ENCODE measurements around the gene SCIN.
A peak's percentile ranks its signal among the peaks of the same experiment; 100 is the strongest.
"Not testable (repeated sequence)": the region's sequence is repeated elsewhere in the genome, so short reads cannot be mapped to it uniquely, and the experiment has no call there.

The SCIN gene

GRCh38 chr7:12570534-12571461 lies at the start of gene SCIN:
TSS of gene SCIN (plus strand) at chr7:12570720. CDS start at chr7:12570787, 67 bp downstream.
- H3K4me1 ChIP-seq (ENCODE audit: control insufficient read depth in 1 of 2, insufficient read depth in 2 of 2, low read length in 2 of 2): peaks cover 7 to 14% of the 10 kb centered on the region in 2 donors
- no peak within 1 kb of the TSS for H3K27ac ChIP-seq (ENCODE audit: low read length)
- peaks cover 9% of the 10 kb centered on the region for H3K27me3 ChIP-seq (ENCODE audit: low read depth, low read length)
- peak within 1 kb of the TSS; percentile 66 to 68 for H3K4me3 ChIP-seq (ENCODE audit: low read depth in 1 of 2, low read length in 2 of 2)
- H3K36me3 ChIP-seq (ENCODE audit: control insufficient read depth in 1 of 2, insufficient read depth in 2 of 2, low read length in 2 of 2): no peaks in the 10 kb centered on the region
- H3K9me3 ChIP-seq (ENCODE audit: control insufficient read depth in 1 of 2, low read length in 2 of 2): no peaks in the 10 kb centered on the region

GRCh38 chr7:12524794-12525386 lies 45.6 kb upstream of the SCIN start:
- Histone ChIP-seq H3K4me1 (ENCODE audit: control insufficient read depth in 1 of 2, insufficient read depth in 2 of 2, low read length in 2 of 2) (no peaks in the 10 kb centered on the region), H3K9me3 (ENCODE audit: control insufficient read depth in 1 of 2, low read length in 2 of 2) (no peaks in the 10 kb centered on the region), H3K27ac (ENCODE audit: low read length) (no peak overlapping the region), H3K36me3 (ENCODE audit: control insufficient read depth in 1 of 2, insufficient read depth in 2 of 2, low read length in 2 of 2) (no peaks in the 10 kb centered on the region), H3K4me3 (ENCODE audit: low read depth in 1 of 2, low read length in 2 of 2) (no peak overlapping the region), H3K27me3 (ENCODE audit: low read depth, low read length) (no peaks in the 10 kb centered on the region)

- not testable (repeated sequence) for H3K4me1 ChIP-seq (ENCODE audit: control insufficient read depth in 1 of 2, insufficient read depth in 2 of 2, low read length in 2 of 2); H3K27ac ChIP-seq (ENCODE audit: low read length); H3K36me3 ChIP-seq (ENCODE audit: control insufficient read depth in 1 of 2, insufficient read depth in 2 of 2, low read length in 2 of 2); H3K27me3 ChIP-seq (ENCODE audit: low read depth, low read length); H3K9me3 ChIP-seq (ENCODE audit: control insufficient read depth in 1 of 2, low read length in 2 of 2); H3K4me3 ChIP-seq (ENCODE audit: low read depth in 1 of 2, low read length in 2 of 2)
Observed at GRCh38 chr7:12526693-12527092, 43.8 kb upstream of the SCIN start.

- H3K4me1 ChIP-seq (ENCODE audit: control insufficient read depth in 1 of 2, insufficient read depth in 2 of 2, low read length in 2 of 2); H3K27ac ChIP-seq (ENCODE audit: low read length); H3K36me3 ChIP-seq (ENCODE audit: control insufficient read depth in 1 of 2, insufficient read depth in 2 of 2, low read length in 2 of 2); H3K27me3 ChIP-seq (ENCODE audit: low read depth, low read length); H3K4me3 ChIP-seq (ENCODE audit: low read depth in 1 of 2, low read length in 2 of 2); H3K9me3 ChIP-seq (ENCODE audit: control insufficient read depth in 1 of 2, low read length in 2 of 2): not testable (repeated sequence)
Observed at GRCh38 chr7:12527670-12528069, 42.9 kb upstream of the SCIN start.

GRCh38 chr7:12529971-12530710 lies 40.4 kb upstream of the SCIN start:
- H3K27ac ChIP-seq (ENCODE audit: low read length): no peak overlapping the region
- no peaks in the 10 kb centered on the region for H3K4me1 ChIP-seq (ENCODE audit: control insufficient read depth in 1 of 2, insufficient read depth in 2 of 2, low read length in 2 of 2)
- H3K36me3 ChIP-seq (ENCODE audit: control insufficient read depth in 1 of 2, insufficient read depth in 2 of 2, low read length in 2 of 2): no peaks in the 10 kb centered on the region
- no peak overlapping the region for H3K4me3 ChIP-seq (ENCODE audit: low read depth in 1 of 2, low read length in 2 of 2)
- no peaks in the 10 kb centered on the region for H3K9me3 ChIP-seq (ENCODE audit: control insufficient read depth in 1 of 2, low read length in 2 of 2)
- no peaks in the 10 kb centered on the region for H3K27me3 ChIP-seq (ENCODE audit: low read depth, low read length)

GRCh38 chr7:12531784-12532183 lies 38.7 kb upstream of the SCIN start:
- Histone ChIP-seq H3K27ac (ENCODE audit: low read length) (no peak overlapping the region), H3K4me1 (ENCODE audit: control insufficient read depth in 1 of 2, insufficient read depth in 2 of 2, low read length in 2 of 2) (no peaks in the 10 kb centered on the region), H3K27me3 (ENCODE audit: low read depth, low read length) (no peaks in the 10 kb centered on the region), H3K36me3 (ENCODE audit: control insufficient read depth in 1 of 2, insufficient read depth in 2 of 2, low read length in 2 of 2) (no peaks in the 10 kb centered on the region), H3K9me3 (ENCODE audit: control insufficient read depth in 1 of 2, low read length in 2 of 2) (no peaks in the 10 kb centered on the region), H3K4me3 (ENCODE audit: low read depth in 1 of 2, low read length in 2 of 2) (no peak overlapping the region)

GRCh38 chr7:12534046-12534445 lies 36.5 kb upstream of the SCIN start:
- Histone ChIP-seq H3K4me1 (ENCODE audit: control insufficient read depth in 1 of 2, insufficient read depth in 2 of 2, low read length in 2 of 2) (no peaks in the 10 kb centered on the region), H3K27me3 (ENCODE audit: low read depth, low read length) (no peaks in the 10 kb centered on the region), H3K9me3 (ENCODE audit: control insufficient read depth in 1 of 2, low read length in 2 of 2) (no peaks in the 10 kb centered on the region), H3K36me3 (ENCODE audit: control insufficient read depth in 1 of 2, insufficient read depth in 2 of 2, low read length in 2 of 2) (no peaks in the 10 kb centered on the region), H3K27ac (ENCODE audit: low read length) (no peak overlapping the region), H3K4me3 (ENCODE audit: low read depth in 1 of 2, low read length in 2 of 2) (no peak overlapping the region)

GRCh38 chr7:12539681-12540080 lies 30.8 kb upstream of the SCIN start:
- H3K4me1 ChIP-seq (ENCODE audit: control insufficient read depth in 1 of 2, insufficient read depth in 2 of 2, low read length in 2 of 2): no peaks in the 10 kb centered on the region
- no peak overlapping the region for H3K4me3 ChIP-seq (ENCODE audit: low read depth in 1 of 2, low read length in 2 of 2)
- H3K27me3 ChIP-seq (ENCODE audit: low read depth, low read length): no peaks in the 10 kb centered on the region
- no peaks in the 10 kb centered on the region for H3K9me3 ChIP-seq (ENCODE audit: control insufficient read depth in 1 of 2, low read length in 2 of 2)
- H3K36me3 ChIP-seq (ENCODE audit: control insufficient read depth in 1 of 2, insufficient read depth in 2 of 2, low read length in 2 of 2): no peaks in the 10 kb centered on the region
- H3K27ac ChIP-seq (ENCODE audit: low read length): no peak overlapping the region

GRCh38 chr7:12540850-12541249 lies 29.7 kb upstream of the SCIN start:
- no peaks in the 10 kb centered on the region for H3K4me1 ChIP-seq (ENCODE audit: control insufficient read depth in 1 of 2, insufficient read depth in 2 of 2, low read length in 2 of 2)
- H3K27ac ChIP-seq (ENCODE audit: low read length): no peak overlapping the region
- H3K9me3 ChIP-seq (ENCODE audit: control insufficient read depth in 1 of 2, low read length in 2 of 2): no peaks in the 10 kb centered on the region
- no peaks in the 10 kb centered on the region for H3K36me3 ChIP-seq (ENCODE audit: control insufficient read depth in 1 of 2, insufficient read depth in 2 of 2, low read length in 2 of 2)
- H3K27me3 ChIP-seq (ENCODE audit: low read depth, low read length): no peaks in the 10 kb centered on the region
- no peak overlapping the region for H3K4me3 ChIP-seq (ENCODE audit: low read depth in 1 of 2, low read length in 2 of 2)

- no peak overlapping the region for H3K27ac ChIP-seq (ENCODE audit: low read length)
- no peak overlapping the region for H3K4me3 ChIP-seq (ENCODE audit: low read depth in 1 of 2, low read length in 2 of 2)
- H3K36me3 ChIP-seq (ENCODE audit: control insufficient read depth in 1 of 2, insufficient read depth in 2 of 2, low read length in 2 of 2): no peaks in the 10 kb centered on the region
- no peaks in the 10 kb centered on the region for H3K27me3 ChIP-seq (ENCODE audit: low read depth, low read length)
- H3K9me3 ChIP-seq (ENCODE audit: control insufficient read depth in 1 of 2, low read length in 2 of 2): no peaks in the 10 kb centered on the region
- no peaks in the 10 kb centered on the region for H3K4me1 ChIP-seq (ENCODE audit: control insufficient read depth in 1 of 2, insufficient read depth in 2 of 2, low read length in 2 of 2)
Observed at GRCh38 chr7:12543586-12543985, 26.9 kb upstream of the SCIN start.

GRCh38 chr7:12549106-12549505 lies 21.4 kb upstream of the SCIN start:
- Histone ChIP-seq H3K27ac (ENCODE audit: low read length) (no peak overlapping the region), H3K36me3 (ENCODE audit: control insufficient read depth in 1 of 2, insufficient read depth in 2 of 2, low read length in 2 of 2) (no peaks in the 10 kb centered on the region), H3K9me3 (ENCODE audit: control insufficient read depth in 1 of 2, low read length in 2 of 2) (no peaks in the 10 kb centered on the region), H3K4me1 (ENCODE audit: control insufficient read depth in 1 of 2, insufficient read depth in 2 of 2, low read length in 2 of 2) (no peaks in the 10 kb centered on the region), H3K27me3 (ENCODE audit: low read depth, low read length) (no peaks in the 10 kb centered on the region), H3K4me3 (ENCODE audit: low read depth in 1 of 2, low read length in 2 of 2) (no peak overlapping the region)
